HG02623 (cell line): ENCODE results near the gene TBP.
"Not testable (repeated sequence)": the region's sequence is repeated elsewhere in the genome, so short reads cannot be mapped to it uniquely, and the experiment has no call there.

Experiments used
- ATAC-seq: cut with Tn5 transposase; IDR thresholded peaks from one replicate; pipeline ENCODE4 v1.9.1; 2021; ENCODE audit warnings: moderate library complexity; ENCODE audit not compliant: unreplicated experiment

TBP gene

DNA sequence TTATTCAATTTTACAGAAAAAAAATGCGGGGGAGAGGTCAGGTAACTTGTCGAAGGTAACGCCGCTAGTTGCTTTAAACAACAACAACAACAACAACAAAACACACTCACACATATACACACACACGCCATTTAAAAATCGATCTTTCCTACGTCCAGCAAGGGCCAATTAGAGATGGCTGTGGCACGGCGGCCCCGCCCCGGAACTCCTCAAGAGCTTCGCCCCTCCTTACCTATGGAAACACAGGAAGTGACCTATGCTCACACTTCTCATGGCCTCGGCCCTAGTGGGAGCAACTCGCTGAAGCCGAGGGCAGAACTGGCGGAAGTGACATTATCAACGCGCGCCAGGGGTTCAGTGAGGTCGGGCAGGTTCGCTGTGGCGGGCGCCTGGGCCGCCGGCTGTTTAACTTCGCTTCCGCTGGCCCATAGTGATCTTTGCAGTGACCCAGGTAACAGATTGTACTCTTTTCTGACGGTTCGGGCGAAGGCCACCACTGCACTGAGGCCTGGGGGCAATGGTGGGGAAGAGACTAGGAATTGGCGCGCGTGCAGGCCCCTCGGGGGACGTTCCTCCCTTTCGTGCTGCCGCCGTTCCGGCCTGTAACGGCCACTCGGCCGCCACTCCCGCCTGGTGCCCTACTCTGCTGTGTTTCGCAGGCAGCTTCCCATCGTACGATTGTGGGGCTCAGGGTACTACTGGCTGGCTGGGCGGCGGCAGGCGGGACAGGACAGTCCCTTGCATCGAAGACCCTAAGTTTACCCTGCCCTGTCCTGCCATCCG, at the start of gene TBP:
Gene TBP, plus strand, starts transcription at position 357 of the 783 bp plus-strand sequence. CDS start 2,661 bp downstream, outside the sequence.
- peak; percentile 94 for ATAC-seq

DNA sequence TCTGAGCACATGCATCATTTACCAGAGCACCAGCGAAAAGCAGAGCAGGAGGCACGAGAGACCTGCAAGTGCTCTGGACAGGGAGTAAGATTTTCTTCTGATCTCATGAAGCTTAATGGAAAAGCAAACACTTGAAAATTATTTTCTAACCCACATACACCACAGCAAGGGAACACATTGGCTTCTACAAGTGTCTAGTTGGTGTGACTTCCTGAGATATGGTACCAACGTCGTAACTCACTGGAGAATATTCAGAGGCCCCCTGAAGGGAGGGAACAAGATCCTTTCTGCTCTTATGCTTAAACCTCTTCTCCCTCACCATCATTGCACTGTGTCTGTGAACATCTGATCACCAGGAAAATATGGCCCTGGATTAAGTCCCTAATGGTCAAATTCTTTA, 49.7 kb upstream of the TBP start:
- no peak for ATAC-seq

DNA sequence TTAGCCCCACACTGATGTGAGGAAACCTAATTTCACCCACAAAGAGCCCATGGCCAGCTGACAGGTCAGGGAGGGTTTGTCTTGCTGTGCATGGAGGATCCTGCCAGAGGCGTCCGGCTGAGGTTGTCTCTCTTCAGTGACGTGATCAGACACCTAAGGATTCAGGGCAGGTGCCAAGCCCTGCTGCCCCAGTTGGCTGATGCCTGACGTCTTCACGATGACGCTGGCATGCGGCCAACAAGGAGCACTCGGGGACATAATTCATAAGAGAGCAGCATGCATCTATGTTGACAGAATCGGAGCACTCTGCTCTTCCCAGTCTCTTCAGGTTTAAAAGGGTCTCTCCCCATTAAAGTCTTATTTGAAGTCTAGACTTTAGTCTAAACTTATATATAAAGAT, 48.9 kb upstream of the TBP start:
- ATAC-seq = no peak

DNA sequence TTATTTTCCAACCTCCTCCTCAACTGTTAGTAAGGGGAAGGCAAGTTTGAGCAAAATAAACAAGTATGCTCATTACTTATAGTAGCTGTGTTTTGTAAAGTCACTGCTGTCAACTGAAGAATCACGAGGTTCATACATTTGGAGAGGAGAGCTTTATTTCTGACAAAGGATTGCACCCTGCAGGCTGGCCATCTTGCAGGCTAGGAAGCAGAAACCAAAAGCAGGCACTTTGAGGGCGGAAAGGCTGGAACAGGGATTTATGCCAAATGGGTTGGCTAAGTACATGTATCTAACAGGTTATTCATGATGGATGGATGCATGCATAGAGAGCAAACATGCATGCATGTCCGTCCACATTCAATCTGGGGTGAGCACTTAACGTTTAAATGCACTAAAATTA, 47.7 kb upstream of the TBP start:
- no peak for ATAC-seq

DNA sequence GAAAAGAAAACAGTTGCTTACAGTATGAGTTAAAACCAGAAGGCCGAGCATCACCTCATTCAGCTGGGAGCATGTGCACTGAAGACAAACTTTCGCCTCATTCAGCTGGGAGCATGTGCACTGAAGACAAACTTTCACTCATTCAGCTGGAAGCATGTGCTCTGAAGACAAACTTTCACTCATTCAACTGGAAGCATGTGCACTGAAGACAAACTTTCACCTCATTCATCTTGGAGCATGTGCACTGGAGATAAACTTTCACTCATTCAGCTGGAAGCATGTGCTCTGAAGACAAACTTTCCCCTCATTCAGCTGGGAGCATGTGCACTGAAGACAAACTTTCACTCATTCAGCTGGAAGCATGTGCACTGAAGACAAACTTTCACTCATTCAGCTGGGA, 46.4 kb upstream of the TBP start:
- not testable (repeated sequence) for ATAC-seq

DNA sequence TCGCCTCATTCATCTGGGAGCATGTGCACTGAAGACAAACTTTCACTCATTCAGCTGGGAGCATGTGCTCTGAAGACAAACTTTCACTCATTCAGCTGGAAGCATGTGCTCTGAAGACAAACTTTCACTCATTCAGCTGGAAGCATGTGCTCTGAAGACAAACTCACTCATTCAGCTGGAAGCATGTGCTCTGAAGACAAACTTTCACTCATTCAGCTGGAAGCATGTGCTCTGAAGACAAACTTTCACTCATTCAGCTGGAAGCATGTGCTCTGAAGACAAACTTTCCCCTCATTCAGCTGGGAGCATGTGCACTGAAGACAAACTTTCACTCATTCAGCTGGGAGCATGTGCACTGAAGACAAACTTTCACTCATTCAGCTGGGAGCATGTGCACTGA, 45.9 kb upstream of the TBP start:
- ATAC-seq = not testable (repeated sequence)

DNA sequence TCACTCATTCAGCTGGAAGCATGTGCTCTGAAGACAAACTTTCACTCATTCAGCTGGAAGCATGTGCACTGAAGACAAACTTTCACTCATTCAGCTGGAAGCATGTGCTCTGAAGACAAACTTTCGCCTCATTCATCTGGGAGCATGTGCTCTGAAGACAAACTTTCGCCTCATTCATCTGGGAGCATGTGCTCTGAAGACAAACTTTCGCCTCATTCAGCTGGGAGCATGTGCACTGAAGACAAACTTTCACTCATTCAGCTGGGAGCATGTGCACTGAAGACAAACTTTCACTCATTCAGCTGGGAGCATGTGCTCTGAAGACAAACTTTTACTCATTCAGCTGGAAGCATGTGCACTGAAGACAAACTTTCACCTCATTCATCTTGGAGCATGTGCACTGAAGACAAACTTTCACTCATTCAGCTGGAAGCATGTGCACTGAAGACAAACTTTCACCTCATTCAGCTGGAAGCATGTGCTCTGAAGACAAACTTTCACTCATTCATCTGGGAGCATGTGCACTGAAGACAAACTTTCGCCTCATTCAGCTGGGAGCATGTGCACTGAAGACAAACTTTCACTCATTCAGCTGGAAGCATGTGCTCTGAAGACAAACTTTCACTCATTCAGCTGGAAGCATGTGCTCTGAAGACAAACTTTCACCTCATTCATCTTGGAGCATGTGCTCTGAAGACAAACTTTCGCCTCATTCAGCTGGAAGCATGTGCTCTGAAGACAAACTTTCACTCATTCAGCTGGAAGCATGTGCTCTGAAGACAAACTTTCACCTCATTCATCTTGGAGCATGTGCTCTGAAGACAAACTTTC, 45.1 kb upstream of the TBP start:
- ATAC-seq = not testable (repeated sequence)

DNA sequence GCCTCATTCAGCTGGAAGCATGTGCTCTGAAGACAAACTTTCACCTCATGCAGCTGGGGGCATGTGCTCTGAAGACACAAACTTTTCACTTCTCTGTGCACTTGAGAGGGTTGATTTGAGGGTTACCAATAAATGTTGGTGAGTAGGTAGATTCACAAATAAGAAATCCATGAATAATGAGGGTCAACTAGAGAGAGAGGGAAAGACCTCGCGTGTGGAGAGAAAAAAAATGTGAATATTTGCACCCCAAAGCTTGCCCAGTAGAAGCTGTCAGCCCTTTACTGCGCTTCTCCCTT, 44.5 kb upstream of the TBP start:
- no peak for ATAC-seq

DNA sequence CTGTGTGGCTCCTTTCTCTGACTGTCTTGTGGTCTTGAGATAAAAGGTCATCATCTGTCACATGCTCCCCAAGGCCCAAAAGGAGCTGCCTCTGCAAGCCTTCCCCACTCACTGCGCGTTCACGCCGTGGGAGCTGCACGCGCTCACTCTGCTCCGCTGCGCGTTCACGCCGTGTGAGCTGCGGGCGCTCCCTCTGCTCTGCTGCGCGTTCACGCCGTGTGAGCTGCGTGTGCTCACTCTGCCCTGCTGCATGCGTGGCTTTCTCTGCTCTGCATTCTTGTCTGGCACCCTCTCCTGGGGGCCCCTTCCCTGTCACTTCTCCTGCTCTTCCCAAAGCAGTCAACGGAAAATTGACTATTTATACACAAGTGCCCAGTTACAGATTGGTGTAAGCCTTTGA, 43.5 kb upstream of the TBP start:
- ATAC-seq = no peak

DNA sequence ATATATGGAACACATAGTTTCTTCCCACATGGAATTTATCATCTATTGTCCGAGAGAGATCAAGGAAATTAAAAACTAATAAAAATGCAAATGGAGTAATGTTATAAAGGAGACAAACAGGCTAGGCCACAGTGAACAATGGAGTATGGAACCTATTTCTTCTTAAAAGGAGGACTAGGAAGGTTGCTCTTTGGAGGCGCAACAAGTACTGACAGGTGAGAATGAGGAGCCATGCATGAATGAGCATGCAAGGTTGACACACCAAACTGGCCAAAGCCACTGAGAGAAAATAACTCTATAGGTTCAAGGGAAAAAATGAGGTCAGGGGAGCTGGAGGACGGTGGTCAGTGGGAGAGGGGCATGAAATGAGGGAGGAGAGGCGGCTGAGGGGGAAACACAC, 41.9 kb upstream of the TBP start:
- ATAC-seq = no peak

DNA sequence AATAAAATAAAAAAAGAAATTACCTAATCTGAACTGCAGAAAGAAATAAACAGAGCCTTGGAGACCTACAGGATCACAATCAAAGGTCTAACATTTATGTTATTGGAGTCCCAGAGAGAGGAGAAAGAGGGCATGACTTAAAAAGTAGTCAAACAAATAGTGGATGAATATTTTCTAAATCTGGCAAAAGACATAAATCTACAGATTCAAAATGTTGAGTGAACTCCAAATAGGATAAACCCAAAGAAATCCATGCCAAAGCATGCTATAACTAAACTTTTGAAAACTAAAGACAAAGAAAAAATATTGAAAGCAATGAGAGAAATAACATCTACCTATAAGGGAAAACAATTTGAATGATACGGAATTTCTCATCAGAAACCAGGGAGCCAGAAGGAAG, 39.3 kb upstream of the TBP start:
- ATAC-seq = no peak

DNA sequence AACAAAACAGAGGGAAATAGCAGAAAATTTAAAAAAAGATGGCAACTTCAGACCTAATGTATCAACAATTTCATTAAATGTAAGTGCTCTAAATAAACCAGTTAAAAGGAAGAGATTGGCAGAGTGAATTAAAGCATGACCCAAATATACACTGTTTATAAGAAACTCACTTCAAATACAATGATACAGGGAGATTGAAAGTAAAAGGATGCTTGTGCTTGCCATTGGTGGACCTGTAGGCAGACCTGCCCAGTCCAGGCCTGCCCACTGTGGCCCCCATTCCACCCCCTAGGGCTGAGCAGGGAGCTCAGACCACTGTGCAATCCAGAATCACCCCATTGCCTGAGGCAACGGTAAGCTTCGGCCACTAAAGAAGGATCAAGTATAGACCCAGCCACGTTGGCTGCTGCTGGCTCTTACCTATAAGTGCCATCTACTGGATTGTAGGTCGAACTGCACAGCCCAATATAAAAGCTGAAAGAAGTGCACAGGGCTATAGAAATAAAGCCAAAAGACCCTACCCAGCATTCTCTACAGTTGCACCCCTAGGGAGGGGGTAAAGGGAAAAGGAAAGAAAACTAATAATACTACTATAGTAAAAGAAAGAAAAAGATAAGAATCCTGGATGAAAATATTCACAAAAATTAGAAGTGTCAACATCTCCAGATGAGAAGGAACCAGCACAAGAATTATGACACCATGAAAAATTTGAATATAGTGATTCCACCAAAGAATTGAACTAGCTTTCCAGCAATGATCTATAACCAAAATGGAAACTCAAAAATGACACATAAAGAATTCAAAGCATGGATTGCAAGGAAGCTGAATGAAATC, 37.2 kb upstream of the TBP start:
- ATAC-seq = peak; percentile 92

DNA sequence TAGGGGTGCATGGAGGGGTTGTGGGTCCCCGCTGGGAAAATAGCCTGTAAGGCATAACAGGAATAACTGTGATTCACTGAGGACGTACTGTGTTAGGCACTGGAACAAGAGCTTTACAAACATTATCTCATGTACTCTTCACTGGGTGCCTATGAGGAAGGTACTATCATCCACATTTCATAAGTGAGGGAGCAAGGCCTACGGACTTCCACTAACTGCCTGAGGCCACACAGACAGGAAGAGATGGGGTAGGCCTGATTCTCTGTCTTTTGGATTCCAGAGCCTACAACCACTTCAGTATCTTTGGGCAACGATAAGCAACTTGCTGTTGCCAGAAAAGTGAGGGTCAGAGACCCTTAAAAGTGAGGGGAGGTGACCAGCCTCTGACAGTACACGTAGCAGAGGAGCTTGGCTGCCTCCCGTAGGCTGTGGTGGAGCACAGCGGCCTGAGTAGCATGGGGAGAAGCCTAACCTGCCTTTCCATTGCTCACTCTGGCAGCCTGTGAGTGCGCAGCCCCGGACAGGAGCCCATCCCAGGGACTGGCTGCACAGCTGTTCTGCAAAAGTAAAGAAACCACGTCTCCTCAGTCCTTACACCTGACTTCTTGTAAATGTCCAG, 31.5 kb upstream of the TBP start:
- no peak for ATAC-seq

DNA sequence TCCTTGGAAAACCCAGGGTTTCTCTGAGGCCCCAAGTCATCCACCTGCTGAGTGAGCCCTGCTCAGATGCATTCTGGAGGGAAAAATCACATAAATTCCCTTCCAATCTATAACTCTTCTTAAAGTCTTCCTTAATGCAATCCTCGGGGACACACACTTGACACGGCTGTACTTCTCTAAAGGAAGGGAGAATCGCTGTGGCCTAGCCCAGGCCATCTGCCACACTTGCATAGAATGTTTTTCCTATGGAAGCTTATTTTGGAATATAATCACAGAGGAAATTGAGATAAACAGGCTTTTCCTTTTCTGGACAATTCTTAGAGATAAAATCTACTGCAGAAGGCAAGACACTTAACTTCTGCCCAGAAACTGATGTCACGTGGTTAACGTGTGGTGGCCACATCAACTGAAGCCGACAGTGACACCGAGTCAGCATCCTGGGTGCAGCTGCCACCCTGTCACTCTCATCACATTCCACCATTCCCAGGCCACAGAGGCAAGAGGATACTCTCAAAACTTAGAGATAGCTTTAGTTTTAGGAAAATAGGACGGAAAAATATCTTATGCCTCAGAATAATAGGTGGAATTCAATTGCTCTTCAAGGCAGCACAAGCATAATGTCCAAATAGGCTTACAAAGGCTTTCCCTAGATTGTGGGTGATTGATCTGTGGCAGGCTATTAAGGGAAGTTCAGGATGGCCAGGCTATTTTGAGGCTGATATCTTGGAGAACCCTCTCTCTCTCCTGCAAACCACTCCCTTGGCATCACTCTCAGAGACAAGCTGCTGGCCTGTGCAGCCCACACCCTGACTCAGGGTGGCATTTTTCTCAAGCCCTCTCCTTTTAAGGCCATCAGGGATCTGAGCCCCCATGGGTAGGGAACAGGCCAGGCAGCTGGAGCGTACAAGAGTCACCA, 30.7 kb upstream of the TBP start:
- no peak for ATAC-seq

DNA sequence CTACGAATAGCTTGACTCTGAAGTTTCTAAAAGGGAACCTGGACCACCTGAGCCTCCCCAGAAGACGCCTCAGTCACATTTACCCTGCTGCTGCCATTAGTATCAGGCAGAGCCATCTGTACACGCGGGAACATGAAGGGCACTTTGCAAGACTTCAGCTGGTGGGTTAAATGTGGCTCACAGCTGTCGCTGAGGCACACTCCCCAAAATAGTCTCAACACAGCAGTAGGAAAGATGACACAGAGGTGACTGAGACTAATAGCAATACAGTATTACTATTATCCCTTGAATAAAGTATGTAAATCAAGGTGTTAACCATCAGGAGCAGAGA, 30.0 kb upstream of the TBP start:
- ATAC-seq = no peak

DNA sequence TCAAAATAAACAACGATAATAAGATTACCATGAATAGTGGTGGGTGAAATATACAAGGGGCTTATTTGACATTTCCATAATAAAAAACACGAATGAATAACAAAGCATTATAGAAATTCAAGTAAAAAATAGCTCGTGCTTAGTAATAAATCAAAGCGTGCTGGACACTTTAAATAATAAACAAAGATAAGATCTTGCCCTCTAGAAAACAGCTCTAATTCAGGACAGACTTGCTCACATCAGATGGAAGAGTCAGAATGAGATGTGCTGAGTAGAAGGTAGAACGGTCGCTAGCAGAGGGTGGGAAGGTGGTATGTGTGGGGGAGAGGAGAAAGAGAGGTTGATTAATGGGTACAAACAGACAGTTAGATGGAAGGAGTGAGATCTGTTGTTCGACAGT, 28.4 kb upstream of the TBP start:
- no peak for ATAC-seq

DNA sequence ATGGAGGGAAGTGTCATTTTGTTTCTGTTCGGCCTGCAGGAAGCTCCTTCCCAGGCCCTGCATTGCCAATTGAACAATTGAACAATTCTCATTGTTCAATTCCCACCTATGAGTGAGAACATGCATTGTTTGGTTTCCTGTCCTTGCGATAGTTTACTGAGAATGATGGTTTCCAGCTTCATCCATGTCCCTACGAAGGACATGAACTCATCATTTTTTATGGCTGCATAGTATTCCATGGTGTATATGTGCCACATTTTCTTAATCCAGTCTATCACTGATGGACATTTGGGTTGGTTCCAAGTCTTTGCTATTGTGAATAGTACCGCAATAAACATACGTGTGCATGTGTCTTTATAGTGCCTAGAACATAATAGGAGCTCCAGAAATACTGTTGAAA, 26.2 kb upstream of the TBP start:
- not testable (repeated sequence) for ATAC-seq

DNA sequence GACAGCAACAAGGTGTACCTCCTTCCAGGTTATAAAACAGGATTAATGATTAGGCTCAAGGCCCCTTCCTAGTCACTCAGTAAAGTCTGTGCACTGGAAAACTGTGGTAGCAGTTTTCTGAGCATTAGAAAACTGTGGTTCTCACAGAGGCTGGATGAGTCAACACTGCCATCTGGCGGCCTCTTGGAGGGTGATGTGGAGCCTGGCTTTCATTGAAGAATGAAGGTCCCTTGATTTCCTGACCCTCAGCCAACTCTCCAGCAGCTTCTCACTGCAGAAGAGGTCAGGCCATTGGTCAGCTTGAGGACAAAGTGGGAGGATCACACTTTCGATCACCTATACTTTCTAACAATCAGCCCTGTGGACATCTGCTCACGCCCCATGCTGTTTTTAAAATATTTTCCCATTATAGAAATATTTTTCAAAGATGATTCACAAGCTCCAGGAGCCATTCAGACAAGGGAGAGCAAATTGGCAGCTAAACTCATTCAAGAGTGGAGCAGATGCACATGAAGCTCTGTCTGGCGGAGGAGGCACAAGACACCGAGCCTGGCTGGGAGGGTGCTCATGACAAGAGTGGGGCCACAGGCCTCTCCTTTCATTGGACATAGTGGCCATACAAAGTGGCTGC, 24.2 kb upstream of the TBP start:
- ATAC-seq = peak; percentile 61

DNA sequence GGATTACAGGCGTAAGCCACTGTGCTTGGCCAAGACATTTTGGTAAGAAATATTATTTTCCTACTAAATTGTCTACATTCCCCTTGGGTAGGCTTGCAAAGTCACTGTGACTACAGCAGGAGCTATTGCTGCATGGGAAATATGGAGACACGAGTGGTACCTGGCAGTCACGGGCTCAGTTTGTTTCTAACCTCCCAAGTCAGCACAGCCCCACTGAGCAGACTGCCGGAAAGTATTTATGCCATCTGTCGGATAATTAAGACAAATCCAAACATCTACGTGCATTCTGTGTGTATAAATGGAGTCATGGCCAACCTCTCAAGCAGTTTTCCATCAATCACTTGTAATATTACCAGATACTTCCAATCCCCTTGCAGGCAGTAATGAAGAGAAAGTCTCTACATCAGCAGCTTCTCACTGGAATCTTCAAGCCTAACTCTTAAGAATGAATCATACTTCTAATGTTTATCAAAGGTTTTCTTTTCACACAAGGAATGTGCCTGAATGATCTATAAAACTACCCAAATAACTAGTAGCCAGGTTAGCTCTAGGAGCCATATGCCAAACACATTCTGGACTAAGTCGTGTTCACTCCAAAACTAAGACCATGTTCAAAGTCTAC, 21.2 kb upstream of the TBP start:
- no peak for ATAC-seq
